Airway epithelial cell (primary cell): Measurements from ENCODE around the gene COPB2. TPM values are rescaled to one million over a fixed set of nuclear protein-coding genes. Genes with fewer than 3 reads are reported as not detected.

Source experiments
- total RNA-seq: library from RNA; depleted of rRNA; stranded (reverse); fragments of >200 nt; gene quantifications from 2 replicates; pipeline ENCODE4 v1.2.3, GENCODE V29; 2015

COPB2 gene
- total RNA-seq = 95.9 and 112 TPM in 2 replicates

GRCh38 chr3:139389552-139390368, at the start of gene COPB2:
COPB2 (minus strand) TSS chr3:139389647; CDS start chr3:139389550, 97 bp downstream.

GRCh38 chr3:139343895-139344856, 45.3 kb downstream of the COPB2 start, which contains the start of gene MRPS22:
MRPS22 (plus strand) TSS chr3:139344020; CDS start chr3:139344027, 7 bp downstream.

Other genes with a start within 250 kb of the COPB2 start
- gene MRPS22, start 45.6 kb downstream of the COPB2 start, total RNA-seq = 69.3 and 72.1 TPM in 2 replicates
- not detected in 2 replicates for gene RBP2, start 86.9 kb upstream of the COPB2 start, total RNA-seq
- 58.9 and 82.2 TPM in 2 replicates for gene RBP1, start 150.1 kb upstream of the COPB2 start, total RNA-seq